Testis (tissue), 3 donors: Measurements from ENCODE around the gene CTNNA2. TPM values are rescaled to one million over a fixed set of nuclear protein-coding genes. Genes with fewer than 3 reads are reported as not detected.

Experiments
- DNase-seq: peaks from one replicate; pipeline ENCODE4 v3.0.0-alpha.2; 2019
- H3K27ac ChIP-seq, 2 donors: fragments of 200-600 bp; sonication (generic); one replicate each; pipeline ENCODE4 v1.5.1; 2019
- H3K27me3 ChIP-seq: fragments of 200-600 bp; sonication (generic); one replicate; pipeline ENCODE4 v1.5.1; 2019
- H3K36me3 ChIP-seq: fragments of 200-600 bp; sonication (generic); one replicate; pipeline ENCODE4 v1.5.1; 2017; ENCODE audit warnings: low read depth; ENCODE audit errors: missing control alignments
- H3K4me1 ChIP-seq: fragments of 200-600 bp; sonication (generic); one replicate; pipeline ENCODE4 v1.5.1; 2019
- H3K4me3 ChIP-seq, 2 donors: fragments of 200-600 bp; sonication (generic); one replicate each; pipeline ENCODE4 v1.5.1; 2017 to 2019
- H3K9me3 ChIP-seq: fragments of 200-600 bp; sonication (generic); one replicate; pipeline ENCODE4 v1.5.1; 2017
- POLR2A ChIP-seq: fragments of 450-650 bp; IDR thresholded peaks from one replicate; pipeline ENCODE4 v1.6.1; 2017; ENCODE audit warnings: antibody characterized with exemption, mild to moderate bottlenecking, moderate library complexity
- WGBS, 2 donors: methylation state at CpG; one replicate each; pipeline ENCODE4 v1.1.5; 2018; 5-methylcytosine and 5-hydroxymethylcytosine counted together
- intact Hi-C: fragments of 100-400 bp; cut with DNase I; formaldehyde crosslinking; loops from one replicate; pipeline ENCODE4 v1.15.1; 2023; ENCODE audit warnings: low total_unique reads
- polyA plus RNA-seq: library from polyadenylated mRNA; stranded (reverse); fragments of 350-450 nt; fragmentation: Illumina TruSeq; extraction: RNeasy Lipid Tissue Mini Kit (QIAGEN cat#74804); gene quantifications from one replicate; pipeline ENCODE4 v1.2.3, GENCODE V29; 2014; ENCODE audit warnings: low read depth, low replicate concordance; ENCODE audit not compliant: insufficient read depth
- total RNA-seq, 2 donors: library from RNA; depleted of rRNA; stranded (reverse); fragments of >200 nt; gene quantifications; one replicate each; pipeline ENCODE4 v1.2.3, GENCODE V29; 2016
- TF ChIP-seq, protein P1 (sequence below), 3 experiments: fragments of 450-650 bp in 2 of 3; fragments of 200-600 bp in 1 of 3; sonication (generic) in 1 of 3; IDR thresholded peaks; one replicate each; pipeline ENCODE4 v1.5.1; 2016 to 2019; ENCODE audit warnings: antibody characterized with exemption in 3 of 3, mild to moderate bottlenecking in 2 of 3, moderate library complexity in 1 of 3

The CTNNA2 gene
- total and polyA plus RNA-seq, 3 donors from 2014 or later: 36.8 to 44.5 (median 43.4) TPM

DNA sequence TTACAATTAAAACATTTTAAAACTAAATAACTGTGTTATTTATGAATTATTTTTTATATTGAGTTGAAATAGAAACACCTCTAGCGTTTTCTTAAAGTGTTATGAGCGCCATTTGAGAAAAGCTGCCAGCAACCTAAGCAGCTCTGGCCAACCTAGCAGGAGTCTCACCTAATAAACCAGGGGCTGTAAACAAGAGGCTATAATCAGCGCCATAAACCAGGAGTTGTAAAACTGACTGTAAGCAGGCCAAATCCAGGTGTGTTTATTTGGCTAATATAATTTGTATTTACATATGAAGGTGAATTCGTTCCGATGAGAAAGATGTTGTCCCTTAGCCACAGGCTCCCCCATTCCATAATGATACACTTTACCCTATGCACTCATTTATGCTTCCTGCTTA, 757.0 kb downstream of the CTNNA2 start:
- H3K9me3 ChIP-seq: no peaks in the 10 kb centered on the region
- no peak overlapping the region for H3K4me3 ChIP-seq
- no peak for TF ChIP-seq POLR2A
- TF ChIP-seq, protein P1, sequence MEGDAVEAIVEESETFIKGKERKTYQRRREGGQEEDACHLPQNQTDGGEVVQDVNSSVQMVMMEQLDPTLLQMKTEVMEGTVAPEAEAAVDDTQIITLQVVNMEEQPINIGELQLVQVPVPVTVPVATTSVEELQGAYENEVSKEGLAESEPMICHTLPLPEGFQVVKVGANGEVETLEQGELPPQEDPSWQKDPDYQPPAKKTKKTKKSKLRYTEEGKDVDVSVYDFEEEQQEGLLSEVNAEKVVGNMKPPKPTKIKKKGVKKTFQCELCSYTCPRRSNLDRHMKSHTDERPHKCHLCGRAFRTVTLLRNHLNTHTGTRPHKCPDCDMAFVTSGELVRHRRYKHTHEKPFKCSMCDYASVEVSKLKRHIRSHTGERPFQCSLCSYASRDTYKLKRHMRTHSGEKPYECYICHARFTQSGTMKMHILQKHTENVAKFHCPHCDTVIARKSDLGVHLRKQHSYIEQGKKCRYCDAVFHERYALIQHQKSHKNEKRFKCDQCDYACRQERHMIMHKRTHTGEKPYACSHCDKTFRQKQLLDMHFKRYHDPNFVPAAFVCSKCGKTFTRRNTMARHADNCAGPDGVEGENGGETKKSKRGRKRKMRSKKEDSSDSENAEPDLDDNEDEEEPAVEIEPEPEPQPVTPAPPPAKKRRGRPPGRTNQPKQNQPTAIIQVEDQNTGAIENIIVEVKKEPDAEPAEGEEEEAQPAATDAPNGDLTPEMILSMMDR (IDR thresholded peaks at IDR 0.05): no peak
- no peak for DNase-seq
- intact Hi-C loops: no loop called here
- no peaks in the 10 kb centered on the region for H3K27me3 ChIP-seq
- no peaks in the 10 kb centered on the region for H3K36me3 ChIP-seq
- H3K27ac ChIP-seq: no peak overlapping the region
- H3K4me1 ChIP-seq: no peaks in the 10 kb centered on the region
- 73 to 76% methylated on average over 5 of the region's 5 CpGs for WGBS, 2 donors

DNA sequence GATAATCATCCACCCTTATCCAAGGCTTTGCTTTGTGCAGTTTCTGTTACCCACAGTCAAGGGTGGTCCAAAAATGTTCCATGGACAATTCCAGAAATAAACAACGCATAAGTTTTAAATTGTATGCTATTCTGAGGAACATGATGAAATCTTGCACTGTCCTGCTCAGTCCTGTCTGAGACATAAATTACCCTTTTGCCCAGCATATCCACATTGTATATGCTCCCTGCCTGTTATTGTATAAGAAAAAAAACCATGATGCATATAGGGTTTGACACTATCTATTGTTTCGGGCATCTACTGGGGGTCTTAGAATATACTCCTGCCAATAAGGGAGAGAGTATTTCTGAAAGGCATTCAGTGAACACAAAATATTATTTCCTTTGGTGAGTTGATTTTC, 767.7 kb downstream of the CTNNA2 start:
- no peak for DNase-seq
- Histone ChIP-seq H3K4me3 (no peak overlapping the region), H3K9me3 (no peaks in the 10 kb centered on the region), H3K27ac (no peak overlapping the region), H3K27me3 (no peaks in the 10 kb centered on the region), H3K36me3 (no peaks in the 10 kb centered on the region), H3K4me1 (no peaks in the 10 kb centered on the region)
- TF ChIP-seq, protein P1 (IDR thresholded peaks at IDR 0.05): no peak
- TF ChIP-seq POLR2A: no peak
- intact Hi-C loops: no loop called here
- WGBS, 2 donors: 83 to 94% methylated on average over 2 of the region's 2 CpGs

DNA sequence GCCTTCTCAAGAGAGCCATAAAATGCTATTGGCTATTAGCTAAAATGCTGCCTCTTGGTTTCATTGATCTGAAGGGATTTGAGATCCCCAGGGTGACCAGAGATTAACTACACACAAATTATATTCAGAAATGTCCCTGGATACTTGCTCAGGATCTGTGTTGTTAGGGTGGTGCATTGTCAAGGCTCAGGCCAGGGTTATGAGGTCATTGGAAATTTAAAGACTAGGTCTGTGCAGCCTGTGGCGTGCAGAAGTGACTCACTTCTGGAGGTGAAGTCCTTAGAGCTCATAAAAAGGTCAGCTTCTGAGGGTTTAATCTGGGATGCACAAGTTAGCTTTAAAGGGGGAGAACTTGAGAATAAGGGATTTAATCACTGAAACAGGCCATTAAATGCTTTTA, 768.2 kb downstream of the CTNNA2 start:
- 80 to 93% methylated on average over 1 of the region's 1 CpG for WGBS, 2 donors
- no peak overlapping the region for H3K4me3 ChIP-seq
- no peaks in the 10 kb centered on the region for H3K9me3 ChIP-seq
- H3K36me3 ChIP-seq: no peaks in the 10 kb centered on the region
- no peaks in the 10 kb centered on the region for H3K27me3 ChIP-seq
- H3K4me1 ChIP-seq: no peaks in the 10 kb centered on the region
- no peak for DNase-seq
- TF ChIP-seq, protein P1 (IDR thresholded peaks at IDR 0.05): no peak
- TF ChIP-seq POLR2A: no peak
- no peak overlapping the region for H3K27ac ChIP-seq
- intact Hi-C loops: no loop called here

DNA sequence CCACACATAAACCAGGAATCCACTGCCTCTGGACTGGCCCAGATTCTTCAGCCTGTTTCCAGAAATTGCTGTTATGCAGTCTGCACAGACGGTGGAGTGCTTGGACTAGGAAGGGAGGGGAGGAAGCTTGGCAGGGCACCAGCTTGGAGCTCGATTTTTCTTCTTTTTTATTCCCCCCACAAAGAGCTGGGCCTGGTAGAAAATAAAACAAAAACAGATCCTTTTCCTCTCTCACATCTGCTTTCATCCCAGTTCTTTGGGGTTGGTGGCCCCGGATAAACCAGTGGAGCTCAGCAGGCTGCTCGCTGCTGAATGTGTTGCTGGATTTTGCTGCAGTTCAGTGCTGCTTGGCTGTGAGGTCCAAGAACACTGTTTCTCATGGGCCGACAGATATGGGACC, 775.7 kb downstream of the CTNNA2 start:
- TF ChIP-seq POLR2A: no peak
- TF ChIP-seq, protein P1 (IDR thresholded peaks at IDR 0.05): no peak
- 43 to 49% methylated on average over 5 of the region's 5 CpGs for WGBS, 2 donors
- Histone ChIP-seq H3K36me3 (no peaks in the 10 kb centered on the region), H3K4me3 (no peak overlapping the region), H3K9me3 (no peaks in the 10 kb centered on the region), H3K27ac (no peak overlapping the region), H3K27me3 (no peaks in the 10 kb centered on the region), H3K4me1 (no peaks in the 10 kb centered on the region)
- intact Hi-C loops: no loop called here
- DNase-seq: peak; percentile 34

DNA sequence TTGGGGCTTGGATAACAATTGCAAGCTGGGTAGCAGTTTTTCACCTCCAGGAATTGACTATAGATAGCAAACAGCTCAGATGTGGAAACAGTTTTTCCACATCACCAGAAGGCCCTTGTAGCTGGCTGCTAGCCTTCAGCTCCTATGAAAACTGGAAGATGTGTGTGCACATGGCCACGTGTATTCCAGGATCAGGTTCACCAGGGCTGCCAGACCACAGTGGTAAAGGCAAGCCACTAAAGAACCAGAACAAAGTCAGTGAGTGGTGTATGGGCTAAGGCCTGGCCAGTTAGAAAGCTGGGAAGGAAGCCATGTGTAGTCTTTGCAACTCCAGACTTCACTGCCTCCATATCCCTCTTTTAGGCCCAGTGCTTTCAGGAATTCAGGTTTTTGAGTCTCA, 778.8 kb downstream of the CTNNA2 start:
- H3K4me1 ChIP-seq: no peaks in the 10 kb centered on the region
- H3K36me3 ChIP-seq: no peaks in the 10 kb centered on the region
- intact Hi-C loops: no loop called here

More for the DNA sequence above, 778.8 kb downstream of the CTNNA2 start:
- Histone ChIP-seq H3K4me3 (no peak overlapping the region), H3K27ac (no peak overlapping the region), H3K9me3 (no peaks in the 10 kb centered on the region), H3K27me3 (no peaks in the 10 kb centered on the region)
- TF ChIP-seq POLR2A: no peak
- TF ChIP-seq, protein P1 (IDR thresholded peaks at IDR 0.05): no peak
- no peak for DNase-seq
- 42 to 64% methylated on average over 1 of the region's 1 CpG for WGBS, 2 donors
